Skeletal muscle satellite cell (primary cell): ENCODE data around the gene BUB1B.

Source experiments
- H3K27me3 ChIP-seq: 2 replicates; pipeline ENCODE4 v1.7.0; 2013; ENCODE audit warnings: low read length; ENCODE audit not compliant: control insufficient read depth, insufficient read depth
- H3K36me3 ChIP-seq: 2 replicates; pipeline ENCODE4 v1.7.0; 2013; ENCODE audit warnings: mild to moderate bottlenecking, control low read depth, low read length; ENCODE audit not compliant: insufficient read depth
- H3K4me1 ChIP-seq: 2 replicates; pipeline ENCODE4 v1.7.0; 2013; ENCODE audit warnings: low read length; ENCODE audit not compliant: control insufficient read depth, insufficient read depth
- H3K4me2 ChIP-seq: 2 replicates; pipeline ENCODE4 v1.7.0; 2013; ENCODE audit warnings: mild to moderate bottlenecking, low read length
- H3K4me3 ChIP-seq: 2 replicates; pipeline ENCODE4 v1.7.0; 2013; ENCODE audit warnings: low read length
- H3K9ac ChIP-seq: 2 replicates; pipeline ENCODE4 v1.7.0; 2013; ENCODE audit warnings: mild to moderate bottlenecking, low read depth, low read length, moderate library complexity
- H3K9me3 ChIP-seq: replicated peaks from 2 replicates; pipeline ENCODE4 v1.7.0; 2013; ENCODE audit warnings: mild to moderate bottlenecking, control low read depth, low read length

The BUB1B gene

GRCh38 chr15:40252438-40253166, 91.7 kb downstream of the BUB1B start:
- Histone ChIP-seq H3K9me3 (no peaks in the 10 kb centered on the region), H3K4me2 (peak overlapping the region; percentile 85), H3K4me3 (peak overlapping the region; percentile 64), H3K9ac (no peak overlapping the region), H3K36me3 (no peaks in the 10 kb centered on the region), H3K27me3 (peaks cover 56% of the 10 kb centered on the region), H3K4me1 (peaks cover 20% of the 10 kb centered on the region)

DNA sequence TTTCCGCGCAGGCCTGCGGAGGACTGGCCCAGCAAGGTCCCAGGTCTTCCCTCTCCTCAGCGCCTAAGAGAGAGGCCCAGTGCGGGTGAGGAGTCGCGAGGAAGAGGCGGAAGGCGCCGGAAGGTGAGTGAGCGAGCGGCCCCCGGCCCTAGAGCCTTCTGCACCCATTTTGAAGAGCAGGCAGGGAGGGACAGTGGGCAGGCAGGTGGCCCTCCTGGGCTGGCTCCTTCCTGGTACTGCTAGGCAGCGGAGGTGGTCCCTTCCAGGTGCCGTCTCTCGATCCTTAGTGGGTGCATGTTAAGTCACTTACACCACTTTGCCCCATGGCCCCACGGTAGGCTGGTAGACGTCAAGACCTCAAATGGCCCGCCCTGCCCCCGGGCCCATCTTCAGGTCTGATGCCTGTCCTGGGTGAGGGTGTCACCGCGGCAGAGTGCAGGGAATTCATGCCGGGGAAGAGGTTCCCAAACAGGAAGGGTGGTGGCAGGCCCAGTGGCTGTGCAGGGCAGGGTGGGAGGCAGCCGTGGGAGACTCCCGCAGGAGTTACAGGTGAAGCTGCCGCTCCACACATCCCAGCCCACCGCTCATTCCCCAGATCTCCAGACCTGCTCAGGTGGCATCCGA, 92.4 kb downstream of the BUB1B start:
- peak overlapping the region; percentile 64 for H3K4me3 ChIP-seq
- peak overlapping the region; percentile 85 for H3K4me2 ChIP-seq
- no peak overlapping the region for H3K9ac ChIP-seq
- H3K36me3 ChIP-seq = no peaks in the 10 kb centered on the region
- H3K27me3 ChIP-seq = peaks cover 63% of the 10 kb centered on the region
- H3K9me3 ChIP-seq = no peaks in the 10 kb centered on the region
- H3K4me1 ChIP-seq = peaks cover 20% of the 10 kb centered on the region

DNA sequence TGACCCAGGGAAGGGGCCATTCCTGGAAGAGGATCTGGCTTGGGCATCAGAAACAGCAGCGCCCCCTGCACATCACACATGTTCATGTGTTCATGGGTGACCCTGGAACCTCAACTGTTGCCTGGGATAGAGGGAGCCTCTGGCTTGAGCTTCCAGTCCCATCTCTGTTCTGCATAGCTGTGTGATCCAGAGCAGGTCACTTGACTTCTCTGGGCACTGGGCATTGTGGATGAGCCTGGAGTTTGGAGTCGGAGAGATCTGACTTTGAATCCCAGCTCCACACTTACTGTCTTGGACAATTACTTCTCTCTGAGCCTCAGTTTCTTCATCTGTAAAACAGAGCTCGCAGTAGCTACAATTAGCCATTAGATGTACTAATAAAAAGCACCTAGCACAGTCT, 93.6 kb downstream of the BUB1B start:
- H3K4me3 ChIP-seq = no peak overlapping the region
- no peak overlapping the region for H3K9ac ChIP-seq
- H3K4me2 ChIP-seq = no peak overlapping the region
- H3K27me3 ChIP-seq = peaks cover 67% of the 10 kb centered on the region
- H3K4me1 ChIP-seq = peaks cover 20% of the 10 kb centered on the region
- no peaks in the 10 kb centered on the region for H3K36me3 ChIP-seq
- H3K9me3 ChIP-seq = no peaks in the 10 kb centered on the region

- Histone ChIP-seq H3K4me3 (no peak overlapping the region), H3K4me2 (no peak overlapping the region), H3K4me1 (peaks cover 14% of the 10 kb centered on the region), H3K36me3 (no peaks in the 10 kb centered on the region), H3K9ac (no peak overlapping the region), H3K27me3 (peaks cover 67% of the 10 kb centered on the region), H3K9me3 (no peaks in the 10 kb centered on the region)
These were observed 94.2 kb downstream of the BUB1B start for GRCh38 chr15:40255033-40255432.

DNA sequence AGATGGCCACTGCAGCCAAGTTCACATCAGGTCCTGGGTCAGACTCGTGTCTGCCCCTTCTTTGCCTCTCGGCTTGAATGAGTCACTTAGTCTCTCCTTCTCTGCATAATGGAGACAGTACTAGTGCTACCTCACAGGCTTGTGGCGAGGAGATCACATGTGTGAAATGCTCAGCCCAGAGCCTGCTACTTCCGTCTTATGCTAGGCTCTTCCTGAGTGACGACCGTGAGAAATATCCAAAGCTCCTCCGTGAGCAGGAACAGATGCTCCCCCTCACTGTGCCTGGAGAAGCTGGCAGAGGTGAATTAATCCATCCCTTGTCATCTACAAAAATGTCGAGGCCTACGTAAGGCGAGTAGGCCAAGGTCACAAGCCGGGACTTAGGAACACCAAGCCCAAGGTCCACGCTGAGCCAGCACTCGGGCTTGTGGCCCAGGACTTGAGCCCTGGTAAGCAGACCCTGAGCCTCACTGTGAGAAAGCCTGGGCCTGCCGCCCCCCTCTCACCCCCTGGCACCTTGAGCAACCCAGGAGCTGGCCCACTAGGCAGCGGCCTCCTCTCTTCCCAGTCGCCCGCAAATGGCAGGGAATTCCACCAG, 95.9 kb downstream of the BUB1B start:
- Histone ChIP-seq H3K9ac (no peak overlapping the region), H3K4me1 (peaks cover 10% of the 10 kb centered on the region), H3K36me3 (no peaks in the 10 kb centered on the region), H3K4me2 (no peak overlapping the region), H3K27me3 (peaks cover 55% of the 10 kb centered on the region), H3K4me3 (no peak overlapping the region), H3K9me3 (no peaks in the 10 kb centered on the region)

GRCh38 chr15:40257656-40258450, 97.0 kb downstream of the BUB1B start:
- H3K9ac ChIP-seq = no peak overlapping the region
- peaks cover 44% of the 10 kb centered on the region for H3K27me3 ChIP-seq

GRCh38 chr15:40258544-40258943, 97.7 kb downstream of the BUB1B start:
- Histone ChIP-seq H3K27me3 (peaks cover 37% of the 10 kb centered on the region), H3K36me3 (no peaks in the 10 kb centered on the region), H3K9me3 (no peaks in the 10 kb centered on the region), H3K9ac (no peak overlapping the region), H3K4me1 (peaks cover 9% of the 10 kb centered on the region), H3K4me3 (no peak overlapping the region), H3K4me2 (no peak overlapping the region)

More at GRCh38 chr15:40257656-40258450, 97.0 kb downstream of the BUB1B start:
- H3K9me3 ChIP-seq = no peaks in the 10 kb centered on the region
- H3K4me3 ChIP-seq = no peak overlapping the region
- peaks cover 8% of the 10 kb centered on the region for H3K4me1 ChIP-seq
- H3K36me3 ChIP-seq = no peaks in the 10 kb centered on the region
- no peak overlapping the region for H3K4me2 ChIP-seq

GRCh38 chr15:40259021-40259420, 98.2 kb downstream of the BUB1B start:
- peaks cover 10% of the 10 kb centered on the region for H3K4me1 ChIP-seq
- H3K36me3 ChIP-seq = no peaks in the 10 kb centered on the region
- H3K9ac ChIP-seq = no peak overlapping the region
- no peak overlapping the region for H3K4me3 ChIP-seq
- H3K9me3 ChIP-seq = no peaks in the 10 kb centered on the region
- no peak overlapping the region for H3K4me2 ChIP-seq
- H3K27me3 ChIP-seq = peaks cover 32% of the 10 kb centered on the region

DNA sequence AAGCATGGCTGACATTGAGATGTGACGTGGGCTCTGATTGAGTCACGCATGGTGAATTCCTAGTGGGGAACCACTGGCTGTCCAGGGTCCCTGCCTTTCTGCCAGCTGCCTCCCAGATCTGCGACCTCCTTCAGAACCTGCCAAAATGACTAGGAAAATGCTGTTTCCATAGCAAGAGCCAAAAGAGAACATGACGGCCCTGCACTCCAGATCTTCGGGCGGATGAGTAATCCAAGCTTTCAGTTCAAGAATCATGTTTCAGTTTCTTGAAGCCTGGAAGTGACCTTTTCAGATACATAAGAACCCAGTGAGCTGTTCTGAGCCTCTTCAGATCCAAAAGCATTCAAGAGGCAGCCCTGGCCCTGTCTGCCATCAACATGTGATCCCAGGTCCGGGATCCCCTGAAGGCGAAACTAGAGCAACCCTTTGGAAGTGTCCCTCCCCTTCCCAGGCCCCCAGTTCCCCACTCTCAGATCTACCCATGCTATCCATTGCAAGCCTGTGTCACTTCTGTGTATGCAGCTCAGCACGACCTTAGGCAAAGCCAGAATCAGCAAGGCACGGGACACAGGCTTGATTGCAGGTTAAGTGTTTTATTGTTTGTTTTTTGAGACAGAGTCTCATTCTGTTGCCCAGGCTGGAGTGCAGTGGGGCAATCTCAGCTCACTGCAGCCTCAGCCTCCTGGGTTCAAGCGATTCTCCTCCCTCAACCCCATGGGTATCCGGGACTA, 102.3 kb downstream of the BUB1B start:
- peaks cover 20% of the 10 kb centered on the region for H3K4me1 ChIP-seq
- H3K9ac ChIP-seq = no peak overlapping the region
- H3K36me3 ChIP-seq = no peaks in the 10 kb centered on the region
- no peak overlapping the region for H3K4me3 ChIP-seq
- peak overlapping the region; percentile 8 for H3K4me2 ChIP-seq
- H3K27me3 ChIP-seq = peaks cover 5% of the 10 kb centered on the region
- no peaks in the 10 kb centered on the region for H3K9me3 ChIP-seq

GRCh38 chr15:40264321-40265153, 103.7 kb downstream of the BUB1B start:
- Histone ChIP-seq H3K9me3 (no peaks in the 10 kb centered on the region), H3K4me2 (no peak overlapping the region), H3K4me1 (peaks cover 20% of the 10 kb centered on the region), H3K4me3 (no peak overlapping the region), H3K9ac (no peak overlapping the region), H3K27me3 (no peaks in the 10 kb centered on the region), H3K36me3 (no peaks in the 10 kb centered on the region)
